Stomach (tissue), 4 donors: ENCODE data around the gene KRTAP10-6.

Experiments
- CTCF ChIP-seq, 7 experiments: fragments of 450-650 bp in 4 of 7; fragments of 200-600 bp in 3 of 7; sonication (generic) in 3 of 7; IDR thresholded peaks; one replicate each; pipeline ENCODE4 v1.5.1; 2016 to 2019; ENCODE audit warnings: antibody characterized with exemption in 7 of 7, control low read depth in 2 of 7, mild to moderate bottlenecking in 1 of 7
- EP300 ChIP-seq: sonication (generic); formaldehyde crosslinking; IDR thresholded peaks from one replicate; pipeline ENCODE4 v1.6.1; 2017; ENCODE audit warnings: antibody characterized with exemption
- POLR2A ChIP-seq, 4 donors: fragments of 450-650 bp; IDR thresholded peaks; one replicate each; pipeline ENCODE4 v1.6.1; 2016; ENCODE audit warnings: antibody characterized with exemption in 4 of 4, control low read depth in 2 of 4, mild to moderate bottlenecking in 1 of 4, moderate library complexity in 1 of 4
- POLR2AphosphoS5 ChIP-seq, 3 donors: sonication (generic); formaldehyde crosslinking; IDR thresholded peaks; one replicate each; pipeline ENCODE4 v1.6.1; 2016; ENCODE audit warnings: antibody characterized with exemption in 3 of 3

- TF ChIP-seq POLR2AphosphoS5 (IDR thresholded peaks at IDR 0.05): no peak
- no peak for TF ChIP-seq POLR2A (IDR thresholded peaks at IDR 0.05)
- TF ChIP-seq CTCF (IDR thresholded peaks at IDR 0.05): no peak
- no peak for TF ChIP-seq EP300
These were observed 47.7 kb downstream of the KRTAP10-6 start for GRCh38 chr21:44544566-44544965.
